ENCODE results near the gene SRD5A2. TPM values are rescaled to one million over a fixed set of nuclear protein-coding genes. Genes with fewer than 3 reads are reported as not detected.

SRD5A2 gene
- total and polyA plus RNA-seq, 2 of the 4 experiments (the other 2 are of a cell fraction): not detected

DNA sequence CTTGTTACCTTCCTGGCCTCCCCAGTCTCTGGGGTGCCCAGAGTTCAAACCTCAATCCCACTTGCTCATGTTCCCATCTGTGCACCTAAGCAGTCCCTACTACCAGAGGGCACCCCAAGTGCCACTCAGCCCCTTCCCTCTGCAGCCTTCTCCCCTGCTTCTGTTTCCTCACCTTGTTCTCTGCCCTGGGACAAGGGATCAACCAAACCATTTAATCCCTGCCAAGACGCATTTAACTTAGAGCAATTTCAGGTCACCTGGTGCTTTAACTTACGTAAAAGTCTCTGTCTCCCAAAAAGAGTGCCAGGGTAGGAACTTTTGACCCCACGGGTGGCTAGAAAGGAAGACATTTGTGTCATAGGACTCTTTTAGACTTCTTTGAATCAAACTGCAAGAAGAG is 67.2 kb downstream of the SRD5A2 start:
- no CpG with 5 or more reads among the region's 3 CpGs for WGBS, 2 experiments (ENCODE audit: extremely low coverage in 2 of 2, insufficient read length in 1 of 2)
- no peaks in the 10 kb centered on the region for H3K79me1 ChIP-seq (ENCODE audit: low read depth in 1 of 2, low read length in 2 of 2)
- no peak overlapping the region for H2AK5ac ChIP-seq (ENCODE audit: low read depth, low read length)
- H4K5ac ChIP-seq (ENCODE audit: low read depth, low read length): no peak overlapping the region
- H3K36me3 ChIP-seq (ENCODE audit: control insufficient read depth, insufficient read depth, low read length): no peaks in the 10 kb centered on the region
- no peak overlapping the region for H3K14ac ChIP-seq (replicated peaks; ENCODE audit: low read depth, low read length)
- no peak overlapping the region for H2BK20ac ChIP-seq (ENCODE audit: low read depth, low read length)
- no peak overlapping the region for H2BK5ac ChIP-seq (ENCODE audit: low read depth, low read length, poor library complexity, severe bottlenecking)
- no peak overlapping the region for H3K18ac ChIP-seq (ENCODE audit: low read depth, low read length)
- no peak overlapping the region for H2AK9ac ChIP-seq (replicated peaks; ENCODE audit: low read depth, low read length, poor library complexity)
- H4K20me1 ChIP-seq (ENCODE audit: insufficient read depth, low read length): no peaks in the 10 kb centered on the region
- H3K4ac ChIP-seq (ENCODE audit: low read depth, low read length): no peak overlapping the region
- H3K4me2 ChIP-seq (ENCODE audit: low read depth, low read length): no peak overlapping the region
- ChIA-PET CTCF (interaction anchor here (2.3 kb wide), 1 partner anchor 10 kb away, joined by 8 read pairs; no protein-coding TSS in a partner anchor), POLR2A (ENCODE audit: unreplicated experiment) (no interaction called here)
- dilution Hi-C loops (cut with HindIII; ENCODE audit: low sequenced_read_pairs, unreplicated experiment): no loop called here
- H2BK15ac ChIP-seq (ENCODE audit: low read depth, low read length): no peak overlapping the region
- H3K4me3 ChIP-seq (ENCODE audit: insufficient read depth, low read depth, low read length): no peak overlapping the region
- H3K27ac ChIP-seq (ENCODE audit: insufficient read depth, low read length): no peak overlapping the region
- peaks cover 3% of the 10 kb centered on the region; the same call in 1 of the 2 replicates for H3K27me3 ChIP-seq (ENCODE audit: control insufficient read depth, insufficient read depth, low read length)
- ATAC-seq (ENCODE audit: low read depth) (no peak), DNase-seq (no peak)
- H3K23ac ChIP-seq (ENCODE audit: low read depth, low read length): no peak overlapping the region
- BruUV-seq (replicated peaks): no TSS peak
- no peak overlapping the region for H4K8ac ChIP-seq (ENCODE audit: low read depth in 2 of 2, low read length in 2 of 2)
- H3K9ac ChIP-seq (ENCODE audit: low read depth, low read length): no peak overlapping the region
- H2AFZ ChIP-seq (replicated peaks; ENCODE audit: low read length, poor library complexity): no peak overlapping the region
- TF ChIP-seq, protein P1, sequence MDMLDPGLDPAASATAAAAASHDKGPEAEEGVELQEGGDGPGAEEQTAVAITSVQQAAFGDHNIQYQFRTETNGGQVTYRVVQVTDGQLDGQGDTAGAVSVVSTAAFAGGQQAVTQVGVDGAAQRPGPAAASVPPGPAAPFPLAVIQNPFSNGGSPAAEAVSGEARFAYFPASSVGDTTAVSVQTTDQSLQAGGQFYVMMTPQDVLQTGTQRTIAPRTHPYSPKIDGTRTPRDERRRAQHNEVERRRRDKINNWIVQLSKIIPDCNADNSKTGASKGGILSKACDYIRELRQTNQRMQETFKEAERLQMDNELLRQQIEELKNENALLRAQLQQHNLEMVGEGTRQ (IDR thresholded peaks at IDR 0.05; ENCODE audit: low read depth, low read length): no peak
- TF ChIP-seq FOS (IDR thresholded peaks at IDR 0.05; ENCODE audit: low read depth, low read length): no peak
- TF ChIP-seq RCOR1 (IDR thresholded peaks at IDR 0.05; ENCODE audit: insufficient replicate concordance, low read length): no peak
- TF ChIP-seq NFE2L2 (IDR thresholded peaks at IDR 0.05; ENCODE audit: low read depth, low read length): no peak
- TF ChIP-seq RFX5 (IDR thresholded peaks at IDR 0.05; ENCODE audit: low read depth, low read length): no peak
- no peaks in the 10 kb centered on the region for H3K4me1 ChIP-seq (ENCODE audit: control insufficient read depth, insufficient read depth, low read length)
- no peak overlapping the region for H3K56ac ChIP-seq (ENCODE audit: extremely low read depth, insufficient read depth, low read length)
- no peak overlapping the region for H4K91ac ChIP-seq (ENCODE audit: insufficient read depth, low read depth, low read length)
- in situ Hi-C loops (cut with MboI; ENCODE audit: low sequenced_read_pairs): no loop called here
- no peak overlapping the region for H2BK120ac ChIP-seq (ENCODE audit: low read depth, low read length)
- no peaks in the 10 kb centered on the region for H3K9me3 ChIP-seq (ENCODE audit: control insufficient read depth, insufficient read depth, low read length)
- H3K9me1 ChIP-seq (ENCODE audit: insufficient read depth, low read length): no peaks in the 10 kb centered on the region
- intact Hi-C loops (cut with micrococcal nuclease): no loop called here
